Right ventricle myocardium inferior (tissue), 1 donor: ENCODE measurements around the gene CHST5. TPM values are rescaled to one million over a fixed set of nuclear protein-coding genes. Genes with fewer than 3 reads are reported as not detected.
"Not testable (repeated sequence)": the region's sequence is repeated elsewhere in the genome, so short reads cannot be mapped to it uniquely, and the experiment has no call there.

Experiments
- ATAC-seq: fragments of 200-7000 bp; cut with Tn5 transposase; one replicate; pipeline ENCODE4 v1.9.1; 2020; ENCODE audit warnings: mild to moderate bottlenecking, moderate library complexity
- DNase-seq: peaks from one replicate; pipeline ENCODE4 v3.0.0; 2021; ENCODE audit errors: missing footprints
- intact Hi-C: fragments of 100-400 bp; cut with DNase I; formaldehyde crosslinking; loops from one replicate; pipeline ENCODE4 v1.11.0; 2022
- total RNA-seq: library from RNA; stranded (reverse); fragmentation: NEBNext Ultra II Directional; extraction: Animal tissue kit (Norgen Biotek cat#: 25700); gene quantifications from one replicate; pipeline ENCODE4 v1.2.1, GENCODE V29; 2021
- donor health status: DM: no; HTN: yes; CAD: no; lungs with severe emphysema.

Gene CHST5
- total RNA-seq, 1 donor from 2014 or later = 0.27 TPM

GRCh38 chr16:75555707-75556430 lies 20.0 kb upstream of the CHST5 start, which contains the start of gene TMEM231:
TSS of gene TMEM231 (minus strand) at chr16:75556252. CDS start at chr16:75556209, 43 bp downstream.
- peak; percentile 100 for DNase-seq
- ATAC-seq = peak; percentile 97
- intact Hi-C loops = loop anchor here (2.0 kb wide), 1 partner anchor 39 kb away; no protein-coding TSS in a partner anchor

- DNase-seq (peak; percentile 80), ATAC-seq (peak; percentile 89)
- intact Hi-C loops = no loop called here
Measured at GRCh38 chr16:75555213-75555706, 19.4 kb upstream of the CHST5 start.

- intact Hi-C loops = no loop called here
- no peak for ATAC-seq
- DNase-seq = no peak
Measured at GRCh38 chr16:75552951-75553350, 17.0 kb upstream of the CHST5 start.

GRCh38 chr16:75550211-75550662 lies 14.3 kb upstream of the CHST5 start:
- intact Hi-C loops = no loop called here
- DNase-seq = no peak

GRCh38 chr16:75548456-75548855 lies 12.5 kb upstream of the CHST5 start:
- not testable (repeated sequence) for DNase-seq, ATAC-seq
- intact Hi-C loops = loop anchor here (2.0 kb wide), 1 partner anchor 78 kb away; no protein-coding TSS in a partner anchor

More at GRCh38 chr16:75550211-75550662, 14.3 kb upstream of the CHST5 start:
- ATAC-seq = peak; percentile 44

- ATAC-seq = no peak
- intact Hi-C loops = no loop called here
- no peak for DNase-seq
Measured at GRCh38 chr16:75546293-75546692, 10.4 kb upstream of the CHST5 start.

GRCh38 chr16:75545879-75546278 lies 10.0 kb upstream of the CHST5 start:
- ATAC-seq, intact Hi-C loops, DNase-seq: not testable (repeated sequence)

- DNase-seq, intact Hi-C loops, ATAC-seq: not testable (repeated sequence)
Measured at GRCh38 chr16:75542462-75542861, 6.6 kb upstream of the CHST5 start.

GRCh38 chr16:75541236-75541635 lies 5.3 kb upstream of the CHST5 start:
- intact Hi-C loops = no loop called here
- ATAC-seq (no peak), DNase-seq (no peak)

- intact Hi-C loops, DNase-seq: not testable (repeated sequence)
- ATAC-seq = peak; percentile 89
Measured at GRCh38 chr16:75538882-75539565, 3.1 kb upstream of the CHST5 start.

GRCh38 chr16:75537776-75538175 lies 1.9 kb upstream of the CHST5 start:
- ATAC-seq = no peak
- intact Hi-C loops = no loop called here
- DNase-seq = no peak

- DNase-seq (no peak), ATAC-seq (no peak)
- intact Hi-C loops = no loop called here
Measured at GRCh38 chr16:75535211-75535843, 581 bp downstream of the CHST5 start.

GRCh38 chr16:75534560-75535205 lies 1.2 kb downstream of the CHST5 start:
- ATAC-seq = no peak
- no peak for DNase-seq
- intact Hi-C loops = no loop called here

- DNase-seq = no peak
- intact Hi-C loops = no loop called here
- ATAC-seq = no peak
Measured at GRCh38 chr16:75532791-75533190, 3.1 kb downstream of the CHST5 start.

- ATAC-seq = no peak
- DNase-seq = no peak
- intact Hi-C loops = no loop called here
Measured at GRCh38 chr16:75532142-75532765, 3.7 kb downstream of the CHST5 start.

GRCh38 chr16:75529959-75530358 lies 5.9 kb downstream of the CHST5 start:
- no peak for DNase-seq
- intact Hi-C loops = no loop called here
- no peak for ATAC-seq

GRCh38 chr16:75529056-75529905 lies 6.6 kb downstream of the CHST5 start:
- ATAC-seq (no peak), DNase-seq (no peak)
- intact Hi-C loops = no loop called here
